Measurements from ENCODE around the gene SYT5. TPM values are rescaled to one million over a fixed set of nuclear protein-coding genes. Genes with fewer than 3 reads are reported as not detected.

SYT5 gene
- total and polyA plus RNA-seq, 2 of the 8 experiments (the other 6 are each of a cell fraction or from before 2014, with no cell fraction given) = 0.35 to 0.67 TPM

DNA sequence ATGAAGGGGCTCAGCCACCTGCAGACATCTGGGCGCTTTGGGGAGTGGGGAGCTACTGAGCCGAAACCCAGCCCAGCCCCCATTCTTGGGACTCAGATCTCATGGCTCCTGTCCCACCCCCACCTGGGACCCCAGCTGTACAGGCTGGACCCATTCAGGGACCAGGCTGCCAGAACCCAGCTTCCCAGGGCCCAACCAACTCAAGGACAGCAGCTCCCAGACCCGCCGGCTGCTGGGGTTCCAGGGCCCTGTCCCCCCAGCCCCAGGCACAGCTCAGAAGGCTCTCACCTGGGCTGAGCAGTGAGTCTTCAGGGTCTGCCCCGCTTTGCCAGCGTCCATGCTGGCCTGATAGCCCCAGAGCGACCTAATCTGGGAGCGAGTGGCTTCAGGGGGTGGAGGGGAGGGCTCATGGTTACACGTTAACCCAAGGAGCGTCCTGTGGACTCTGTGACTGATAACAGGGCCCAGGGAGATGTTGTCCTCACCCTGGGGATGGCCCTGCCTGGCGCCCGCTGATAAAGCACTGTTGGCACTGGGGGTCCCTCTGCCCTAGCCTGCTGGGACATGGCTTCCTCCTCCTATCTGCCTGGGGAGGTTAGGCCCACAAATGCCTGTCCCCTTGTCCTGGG lies 48.4 kb upstream of the SYT5 start, which contains the start of gene TMEM86B (continued):
- TF ChIP-seq, protein P1, sequence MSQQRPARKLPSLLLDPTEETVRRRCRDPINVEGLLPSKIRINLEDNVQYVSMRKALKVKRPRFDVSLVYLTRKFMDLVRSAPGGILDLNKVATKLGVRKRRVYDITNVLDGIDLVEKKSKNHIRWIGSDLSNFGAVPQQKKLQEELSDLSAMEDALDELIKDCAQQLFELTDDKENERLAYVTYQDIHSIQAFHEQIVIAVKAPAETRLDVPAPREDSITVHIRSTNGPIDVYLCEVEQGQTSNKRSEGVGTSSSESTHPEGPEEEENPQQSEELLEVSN (IDR thresholded peaks at IDR 0.05) = no peak
- TF ChIP-seq CHD2 (IDR thresholded peaks at IDR 0.05; ENCODE audit: low read length) (no peak), RXRA (IDR thresholded peaks at IDR 0.05; ENCODE audit: insufficient read depth, low read depth, low read length) (no peak), SRF (IDR thresholded peaks at IDR 0.05; ENCODE audit: low read depth, low read length) (no peak)

Data from H1 (cell line).